K562 (cell line): ENCODE data around the gene C2orf72. TPM values are rescaled to one million over a fixed set of nuclear protein-coding genes. Genes with fewer than 3 reads are reported as not detected.

Source experiments
- ATAC-seq: fragments of 200-7000 bp; cut with Tn5 transposase; 3 replicates; pipeline ENCODE4 v1.9.1; 2020; ENCODE audit warnings: moderate library complexity
- BruUV-seq: library from RNA; stranded (reverse); fragments of 400-500 nt; replicated peaks from 2 replicates; lab custom pipeline; 2021; lab: Mats Ljungman, UMichigan
- CTCF ChIA-PET: fragments of 300-600 bp; formaldehyde crosslinking; extraction: SDS; loops from one replicate; lab custom pipeline; 2021; ENCODE audit warnings: low intra/inter-chr PET ratio; lab: Yijun Ruan, JAX
- POLR2A ChIA-PET: fragments of 300-600, 350-650 bp; sonication (Branson Sonifier 250); formaldehyde crosslinking; extraction: SDS; loops from one replicate; lab custom pipeline; 2021; ENCODE audit warnings: antibody characterized with exemption, inconsistent platforms; lab: Yijun Ruan, JAX
- DNase-seq, 4 experiments: peaks; one replicate each; pipeline versions ENCODE4 v3.0.0 to v3.0.0-alpha.2; 2011 to 2018; ENCODE audit warnings: low spot score in 3 of 4, mixed read lengths in 3 of 4; ENCODE audit errors: extremely low read depth in 1 of 4
- FAIRE-seq: peaks from 2 replicates; lab custom pipeline; 2011; peaks lifted over from hg19 to GRCh38; lab: Jason Lieb, UNC
- H2AFZ ChIP-seq: 2 replicates; pipeline ENCODE4 v1.6.0; 2011; ENCODE audit warnings: low read depth, low read length, control low read depth, inconsistent platforms
- H3K27ac ChIP-seq: fragments of 200-600 bp; 3 replicates; pipeline ENCODE4 v1.8.0; 2011; ENCODE audit warnings: low read depth, mild to moderate bottlenecking, control low read depth, inconsistent platforms, low read length, moderate library complexity, mixed read lengths; ENCODE audit errors: extremely low read depth
- H3K27me3 ChIP-seq, 2 experiments: fragments of 300-600 bp in 1 of 2; 2 replicates in 1 of 2; 3 replicates in 1 of 2; pipeline versions ENCODE4 v1.6.0 to v1.8.0; 2011; ENCODE audit warnings: inconsistent platforms in 2 of 2, low read length in 2 of 2, mild to moderate bottlenecking in 1 of 2, mixed read lengths in 1 of 2, moderate library complexity in 1 of 2; ENCODE audit not compliant: control insufficient read depth in 2 of 2, insufficient read depth in 2 of 2
- H3K36me3 ChIP-seq: fragments of 300-600 bp; 3 replicates; pipeline ENCODE4 v1.8.0; 2011; ENCODE audit warnings: mild to moderate bottlenecking, low read length, inconsistent platforms; ENCODE audit not compliant: control insufficient read depth, insufficient read depth
- H3K4me1 ChIP-seq, 2 experiments: fragments of 200-600 bp in 1 of 2; replicated peaks in 1 of 2; 2 replicates in 1 of 2; 3 replicates in 1 of 2; pipeline versions ENCODE4 v1.5.1 to v1.8.0; 2011; ENCODE audit warnings: inconsistent platforms in 2 of 2, low read length in 2 of 2, mild to moderate bottlenecking in 1 of 2, mixed read lengths in 1 of 2, moderate library complexity in 1 of 2; ENCODE audit not compliant: control insufficient read depth in 2 of 2, insufficient read depth in 2 of 2
- H3K4me2 ChIP-seq: 2 replicates; pipeline ENCODE4 v1.6.1; 2011; ENCODE audit warnings: low read length, control low read depth, inconsistent platforms, mixed read lengths; ENCODE audit not compliant: insufficient read depth
- H3K4me3 ChIP-seq: fragments of 200-600 bp; sonication (generic), shearing (Covaris generic); 2 replicates; pipeline ENCODE4 v1.5.1; 2016; ENCODE audit warnings: control low read depth, inconsistent platforms
- H3K79me2 ChIP-seq: fragments of 200-600 bp; 3 replicates; pipeline ENCODE4 v1.8.0; 2011; ENCODE audit warnings: low read length, inconsistent platforms; ENCODE audit not compliant: control insufficient read depth, insufficient read depth
- H3K9ac ChIP-seq, 2 experiments: 2 replicates each; pipeline versions ENCODE4 v1.6.0 to v1.6.1; 2011; ENCODE audit warnings: low read depth in 2 of 2, low read length in 2 of 2, control low read depth in 1 of 2, inconsistent platforms in 1 of 2, mild to moderate bottlenecking in 1 of 2, mixed read lengths in 1 of 2; ENCODE audit not compliant: insufficient read depth in 1 of 2
- H3K9me1 ChIP-seq: one replicate; pipeline ENCODE4 v1.6.0; 2011; ENCODE audit warnings: inconsistent platforms, mild to moderate bottlenecking, low read length, moderate library complexity; ENCODE audit not compliant: control insufficient read depth, insufficient read depth
- H3K9me3 ChIP-seq: replicated peaks from 2 replicates; pipeline ENCODE4 v1.5.1; 2011; ENCODE audit warnings: low read depth, low read length, inconsistent platforms; ENCODE audit not compliant: control insufficient read depth, insufficient read depth
- H4K20me1 ChIP-seq: replicated peaks from 2 replicates; pipeline ENCODE4 v1.6.1; 2011; ENCODE audit warnings: low read length, inconsistent platforms, mixed read lengths; ENCODE audit not compliant: control insufficient read depth, insufficient read depth
- CBX2 ChIP-seq: fragments of 200-600 bp; sonication (generic); IDR thresholded peaks from one replicate; pipeline ENCODE4 v1.6.1; 2012; ENCODE audit warnings: mild to moderate bottlenecking, low read length, inconsistent platforms; ENCODE audit not compliant: insufficient read depth, poor library complexity, severe bottlenecking
- GTF2E2 ChIP-seq: fragments of 200-800 bp; sonication (Bioruptor generic); IDR thresholded peaks from 2 replicates; pipeline ENCODE4 v1.6.1; 2016; ENCODE audit warnings: missing genetic modification characterization, missing compliant biosample characterization
- TEAD4 ChIP-seq, 2 experiments: sonication (generic) in 1 of 2; formaldehyde crosslinking in 1 of 2; IDR thresholded peaks; 2 replicates each; pipeline versions ENCODE4 v1.6.1 to v1.8.0; 2012 to 2022; ENCODE audit warnings: borderline replicate concordance in 1 of 2, inconsistent platforms in 1 of 2, low read length in 1 of 2, mild to moderate bottlenecking in 1 of 2, missing genetic modification reagents in 1 of 2
- ZFP30 ChIP-seq: fragments of 250-450 bp; sonication (Bioruptor Pico); IDR thresholded peaks from 2 replicates; pipeline ENCODE4 v1.8.0; 2022; ENCODE audit warnings: moderate library complexity, mild to moderate bottlenecking, inconsistent platforms, borderline replicate concordance
- ZNF143 ChIP-seq: sonication (generic); formaldehyde crosslinking; IDR thresholded peaks from 2 replicates; pipeline ENCODE4 v1.9.0; 2022; ENCODE audit warnings: mild to moderate bottlenecking, missing genetic modification reagents
- WGBS: fragments of 100-300 bp; shearing (Covaris generic); methylation state at CpG from one replicate; pipeline ENCODE4 v1.1.6; 2016; ENCODE audit warnings: low coverage, mixed read lengths; ENCODE audit not compliant: insufficient coverage; ENCODE audit errors: missing lambda C conversion rate; 5-methylcytosine and 5-hydroxymethylcytosine counted together
- in situ Hi-C: fragments of 300-500 bp; cut with MboI; formaldehyde crosslinking; loops from 4 replicates; pipeline ENCODE4 v1.15.0; 2018; ENCODE audit warnings: inconsistent platforms, mixed read lengths
- intact Hi-C: fragments of 100-400 bp; cut with micrococcal nuclease; formaldehyde crosslinking; loops from 2 replicates; pipeline ENCODE4 v1.14.2; 2022
- polyA plus RNA-seq, 8 experiments: library from polyadenylated mRNA; depleted of rRNA in 4 of 8; stranded (reverse) in 5 of 8; unstranded in 3 of 8; fragments of >200 nt; fragmentation: Nextera tagmentation in 2 of 8; fragmentation: Illumina TruSeq in 1 of 8; extraction: Ambion mirVana in 2 of 8; extraction: Trizol in 1 of 8; gene quantifications; 2 replicates each; pipeline versions ENCODE4 v1.2.1 to v1.2.3, GENCODE V29; 2011 to 2014; ENCODE audit warnings: inconsistent platforms in 1 of 8, missing spikeins in 1 of 8
- total RNA-seq, 7 experiments: library from RNA; depleted of rRNA in 6 of 7; stranded (reverse); fragments of >200 nt in 6 of 7; fragmentation: Illumina TruSeq in 2 of 7; extraction: Trizol in 2 of 7; gene quantifications; 2 replicates each; pipeline versions ENCODE4 v1.2.1 to v1.2.3, GENCODE V29; 2011 to 2021; ENCODE audit warnings: low replicate concordance in 1 of 7
- TF ChIP-seq, protein P1 (sequence below): sonication (generic); formaldehyde crosslinking; IDR thresholded peaks from 2 replicates; pipeline ENCODE4 v1.8.0; 2022; ENCODE audit warnings: missing genetic modification reagents, mild to moderate bottlenecking, borderline replicate concordance
- TF ChIP-seq, protein P2 (sequence below): sonication (generic); formaldehyde crosslinking; IDR thresholded peaks from 2 replicates; pipeline ENCODE4 v1.8.0; 2022; ENCODE audit warnings: mild to moderate bottlenecking, missing genetic modification reagents

The C2orf72 gene
- total and polyA plus RNA-seq, 9 of the 15 experiments (the other 6 are each of a cell fraction or from before 2014, with no cell fraction given), result 0.08 to 0.18 (median 0.11) TPM; not detected in 6

DNA sequence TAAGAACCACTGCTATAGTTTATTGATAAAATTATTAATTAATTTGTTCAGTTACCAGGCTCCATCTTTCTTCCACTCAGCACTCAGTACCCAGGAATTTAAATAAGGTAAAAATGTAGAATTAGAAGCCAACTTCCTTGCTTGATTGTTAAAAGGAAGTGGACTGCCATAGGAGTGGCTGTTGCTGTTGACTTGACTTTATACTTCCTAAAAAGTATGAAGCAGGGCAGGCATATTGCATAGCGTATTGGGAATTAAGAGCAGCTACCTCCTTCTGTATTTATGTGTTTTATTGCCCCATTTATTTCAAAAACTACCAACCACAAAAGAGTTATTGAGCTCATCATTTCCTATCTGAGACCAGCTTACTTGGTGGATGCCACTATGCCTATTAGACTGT is 47.2 kb downstream of the C2orf72 start (continued):
- TF ChIP-seq ZFP30 (CRISPR knock-in tag) (no peak), ZNF143 (CRISPR knock-in tag) (no peak)
- TF ChIP-seq, all 486 proteins: peak for 0

DNA sequence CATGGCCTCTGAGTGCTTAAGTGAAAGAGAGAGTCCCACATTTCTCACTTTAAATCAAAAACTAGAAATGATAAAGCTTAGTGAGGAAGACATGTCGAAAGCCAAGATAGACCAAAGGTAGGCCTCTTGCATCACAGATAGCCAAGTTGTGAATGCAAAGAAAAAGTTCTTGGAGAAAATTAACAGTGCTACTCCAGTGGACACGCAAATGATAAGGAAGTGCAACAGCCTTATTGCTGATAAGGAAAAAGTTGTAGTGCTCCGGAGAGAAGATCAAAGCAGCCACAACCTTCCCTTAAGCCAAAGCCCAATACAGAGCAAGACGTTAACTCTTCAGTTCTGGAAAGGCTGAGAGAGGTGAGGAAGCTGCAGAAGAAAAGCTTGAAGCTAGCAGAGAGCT is 51.4 kb downstream of the C2orf72 start:
- Histone ChIP-seq H3K4me3 (no peak overlapping the region), H3K9me1 (no peaks in the 10 kb centered on the region), H3K36me3 (peaks cover 72% of the 10 kb centered on the region), H4K20me1 (no peaks in the 10 kb centered on the region), H3K4me1 (no peaks in the 10 kb centered on the region), H3K9me3 (no peaks in the 10 kb centered on the region), H3K27me3 (no peaks in the 10 kb centered on the region), H3K9ac (no peak overlapping the region), H3K27ac (no peak overlapping the region), H3K4me2 (no peak overlapping the region), H3K79me2 (no peaks in the 10 kb centered on the region; the same call in 2 of the 3 replicates), H2AFZ (no peak overlapping the region)
- intact Hi-C loops (no loop called here), in situ Hi-C loops (no loop called here)
- CTCF ChIA-PET, result no interaction called here
- FAIRE-seq (no peak), DNase-seq (no peak), ATAC-seq (no peak)
- TF ChIP-seq GTF2E2 (tag), result no peak
- TF ChIP-seq, protein P1, sequence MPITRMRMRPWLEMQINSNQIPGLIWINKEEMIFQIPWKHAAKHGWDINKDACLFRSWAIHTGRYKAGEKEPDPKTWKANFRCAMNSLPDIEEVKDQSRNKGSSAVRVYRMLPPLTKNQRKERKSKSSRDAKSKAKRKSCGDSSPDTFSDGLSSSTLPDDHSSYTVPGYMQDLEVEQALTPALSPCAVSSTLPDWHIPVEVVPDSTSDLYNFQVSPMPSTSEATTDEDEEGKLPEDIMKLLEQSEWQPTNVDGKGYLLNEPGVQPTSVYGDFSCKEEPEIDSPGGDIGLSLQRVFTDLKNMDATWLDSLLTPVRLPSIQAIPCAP (CRISPR knock-in tag), result no peak
- TF ChIP-seq CBX2, result no peak
- TF ChIP-seq TEAD4 (IDR thresholded peaks at IDR 0.05; ENCODE audit: low read length), result no peak
- no peak for TF ChIP-seq TEAD4 (CRISPR knock-in tag; IDR thresholded peaks at IDR 0.05; ENCODE audit: borderline replicate concordance)
- TF ChIP-seq, protein P2, sequence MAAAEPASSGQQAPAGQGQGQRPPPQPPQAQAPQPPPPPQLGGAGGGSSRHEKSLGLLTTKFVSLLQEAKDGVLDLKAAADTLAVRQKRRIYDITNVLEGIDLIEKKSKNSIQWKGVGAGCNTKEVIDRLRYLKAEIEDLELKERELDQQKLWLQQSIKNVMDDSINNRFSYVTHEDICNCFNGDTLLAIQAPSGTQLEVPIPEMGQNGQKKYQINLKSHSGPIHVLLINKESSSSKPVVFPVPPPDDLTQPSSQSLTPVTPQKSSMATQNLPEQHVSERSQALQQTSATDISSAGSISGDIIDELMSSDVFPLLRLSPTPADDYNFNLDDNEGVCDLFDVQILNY (CRISPR knock-in tag), result no peak
- BruUV-seq, result no TSS peak
- POLR2A ChIA-PET, result interaction anchor here (1.0 kb wide), 1 partner anchor 13 kb away, joined by 4 read pairs; no protein-coding TSS in a partner anchor
- WGBS, result 36% methylated on average over 4 of the region's 4 CpGs
